Measurements from ENCODE around the gene MSL1. TPM values are rescaled to one million over a fixed set of nuclear protein-coding genes. Genes with fewer than 3 reads are reported as not detected.

Gene MSL1
- total RNA-seq, 4 donors from 2014 or later = 69.3 to 166 (median 86.9) TPM

- TF ChIP-seq CTCF (IDR thresholded peaks at IDR 0.05) (no peak), POLR2A (IDR thresholded peaks at IDR 0.05) (no peak), POLR2AphosphoS5 (IDR thresholded peaks at IDR 0.05) (no peak), EP300 (IDR thresholded peaks at IDR 0.05) (no peak)
- Histone ChIP-seq H3K36me3 (no peaks in the 10 kb centered on the region), H3K4me3 (peak overlapping the region; percentile 46), H3K9me3 (no peaks in the 10 kb centered on the region), H3K27me3 (no peaks in the 10 kb centered on the region), H3K27ac (peak overlapping the region; percentile 94), H3K4me1 (peaks cover 75% of the 10 kb centered on the region)
- no peak for DNase-seq (ENCODE audit: low spot score in 2 of 2)
- 6% methylated on average over 2 of the region's 2 CpGs for WGBS
Observed at GRCh38 chr17:40112191-40112711, 9.5 kb upstream of the MSL1 start.

GRCh38 chr17:40112718-40113109 is 9.1 kb upstream of the MSL1 start:
- H3K36me3 ChIP-seq = no peaks in the 10 kb centered on the region
- 15% methylated on average over 4 of the region's 4 CpGs for WGBS
- DNase-seq (ENCODE audit: low spot score in 2 of 2) = no peak
- peak overlapping the region; percentile 46 for H3K4me3 ChIP-seq
- no peaks in the 10 kb centered on the region for H3K9me3 ChIP-seq
- H3K27ac ChIP-seq = peak overlapping the region; percentile 94
- peaks cover 71% of the 10 kb centered on the region for H3K4me1 ChIP-seq
- TF ChIP-seq POLR2AphosphoS5 (IDR thresholded peaks at IDR 0.05) (no peak), POLR2A (IDR thresholded peaks at IDR 0.05) (no peak), CTCF (IDR thresholded peaks at IDR 0.05) (no peak), EP300 (IDR thresholded peaks at IDR 0.05) (no peak)
- no peaks in the 10 kb centered on the region for H3K27me3 ChIP-seq

- Histone ChIP-seq H3K27me3 (no peaks in the 10 kb centered on the region), H3K4me3 (peak overlapping the region; percentile 46), H3K4me1 (peaks cover 65% of the 10 kb centered on the region), H3K36me3 (no peaks in the 10 kb centered on the region), H3K9me3 (no peaks in the 10 kb centered on the region), H3K27ac (peak overlapping the region; percentile 94)
- TF ChIP-seq CTCF (IDR thresholded peaks at IDR 0.05) (peak in 1 of 2 donors; percentile 94), POLR2A (IDR thresholded peaks at IDR 0.05) (peak in 1 of 2 donors; percentile 15), POLR2AphosphoS5 (IDR thresholded peaks at IDR 0.05) (peak in 2 of 3 donors; percentile 75 to 88), EP300 (IDR thresholded peaks at IDR 0.05) (no peak)
- under 1% methylated on average over 17 of the region's 17 CpGs for WGBS
- peak; percentile 95 to 96 for DNase-seq (ENCODE audit: low spot score in 2 of 2)
Observed at GRCh38 chr17:40113110-40113906, 8.5 kb upstream of the MSL1 start.

- Histone ChIP-seq H3K27ac (peak overlapping the region; percentile 94), H3K4me1 (peaks cover 59% of the 10 kb centered on the region), H3K4me3 (peak overlapping the region; percentile 46), H3K27me3 (no peaks in the 10 kb centered on the region), H3K9me3 (no peaks in the 10 kb centered on the region), H3K36me3 (no peaks in the 10 kb centered on the region)
- WGBS = 31% methylated on average over 5 of the region's 5 CpGs
- DNase-seq (ENCODE audit: low spot score in 2 of 2) = no peak
- no peak for TF ChIP-seq POLR2AphosphoS5 (IDR thresholded peaks at IDR 0.05)
- TF ChIP-seq POLR2A (IDR thresholded peaks at IDR 0.05) = no peak
- no peak for TF ChIP-seq CTCF (IDR thresholded peaks at IDR 0.05)
- no peak for TF ChIP-seq EP300 (IDR thresholded peaks at IDR 0.05)
Observed at GRCh38 chr17:40113907-40114245, 7.9 kb upstream of the MSL1 start.

GRCh38 chr17:40115101-40115436 is 6.7 kb upstream of the MSL1 start:
- TF ChIP-seq CTCF (IDR thresholded peaks at IDR 0.05) (no peak), POLR2AphosphoS5 (IDR thresholded peaks at IDR 0.05) (no peak), POLR2A (IDR thresholded peaks at IDR 0.05) (no peak), EP300 (IDR thresholded peaks at IDR 0.05) (no peak)
- Histone ChIP-seq H3K4me3 (no peak overlapping the region), H3K4me1 (peaks cover 48% of the 10 kb centered on the region), H3K27me3 (no peaks in the 10 kb centered on the region), H3K36me3 (no peaks in the 10 kb centered on the region), H3K27ac (peak overlapping the region; percentile 94), H3K9me3 (no peaks in the 10 kb centered on the region)
- 62% methylated on average over 2 of the region's 2 CpGs for WGBS
- no peak for DNase-seq (ENCODE audit: low spot score in 2 of 2)
